A172 (cell line): ENCODE data around the gene POF1B. TPM values are rescaled to one million over a fixed set of nuclear protein-coding genes. Genes with fewer than 3 reads are reported as not detected.

ENCODE experiments used
- DNase-seq: peaks from one replicate; pipeline ENCODE4 v3.0.0-alpha.2; 2015; ENCODE audit warnings: low spot score
- total RNA-seq: library from RNA; depleted of rRNA; stranded (reverse); fragments of >200 nt; shearing (Covaris generic); gene quantifications from 2 replicates; pipeline ENCODE4 v1.2.3, GENCODE V29; 2014; rRNA removed

Gene POF1B
- total RNA-seq, 1 experiment from 2014 or later, result not detected

DNA sequence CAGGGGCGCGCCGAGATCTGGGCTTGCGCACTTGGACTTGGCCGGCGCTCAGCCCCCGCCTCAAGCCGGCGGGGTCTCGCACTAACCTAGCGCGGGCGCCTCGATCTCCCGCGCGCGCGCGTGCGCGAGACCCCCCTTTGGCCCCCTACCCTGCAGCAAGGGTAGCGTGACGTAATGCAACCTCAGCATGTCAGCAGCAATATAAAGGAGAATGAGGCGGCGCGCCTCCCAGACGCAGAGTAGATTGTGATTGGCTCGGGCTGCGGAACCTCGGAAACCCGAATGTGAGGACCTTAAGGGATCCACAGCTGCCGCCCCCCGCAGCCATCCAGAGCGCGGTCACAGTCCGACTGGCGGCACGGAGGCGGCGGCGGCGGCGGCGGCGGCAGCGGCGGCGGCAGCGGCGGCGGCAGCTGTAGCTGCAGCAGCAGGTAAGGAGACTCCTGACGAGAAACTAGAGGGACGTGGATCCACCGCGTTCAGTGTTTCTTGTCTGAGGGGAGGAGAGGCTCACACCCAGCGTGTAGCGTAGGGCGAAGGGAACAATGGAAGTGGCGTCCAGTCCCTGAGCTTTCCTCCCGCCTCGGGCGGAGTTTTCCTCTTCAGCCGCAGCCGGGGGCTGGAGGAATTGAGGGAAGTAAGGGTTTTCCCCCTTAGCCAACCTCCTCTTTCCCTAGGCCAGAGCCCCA is 135.6 kb downstream of the POF1B start, which contains the start of the genes SATL1 and ZNF711:
TSS of gene SATL1 (minus strand) at position 19 of the 689 bp plus-strand sequence. CDS start 134,811 bp downstream, outside the sequence.
TSS of gene ZNF711 (plus strand) at position 231 of the 689 bp plus-strand sequence. CDS start 3,582 bp downstream, outside the sequence.
- DNase-seq, result no peak

DNA sequence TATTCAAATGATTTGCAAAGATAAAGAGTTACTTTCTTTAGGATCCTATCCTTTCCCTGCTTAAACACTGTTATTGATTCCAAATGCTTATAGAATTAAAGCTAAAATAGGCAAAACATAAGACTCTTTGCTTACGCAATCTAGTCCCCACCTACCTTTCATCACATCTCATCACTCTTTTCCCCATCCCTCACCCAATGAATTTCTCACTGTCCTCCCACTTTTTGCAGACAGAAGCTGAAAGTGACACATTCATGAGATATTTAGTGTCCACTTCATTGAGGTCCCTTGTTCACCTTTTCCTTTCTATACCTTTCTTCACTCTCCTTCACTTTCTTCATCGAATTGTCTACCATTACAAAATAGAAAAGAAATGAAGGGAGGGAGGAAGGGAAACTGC is 136.3 kb downstream of the POF1B start:
- no peak for DNase-seq

Other genes with a start within 250 kb of the POF1B start
- not detected in 2 replicates for gene SATL1, start 135.9 kb downstream of the POF1B start, total RNA-seq
- not detected in 2 replicates for gene ZNF711, start 135.7 kb downstream of the POF1B start, total RNA-seq